GM12891 (cell line): ENCODE measurements around the gene PIWIL4.

ENCODE experiments used
- PAX5 ChIP-seq: IDR thresholded peaks from 2 replicates; pipeline ENCODE4 v1.6.1; 2011; ENCODE audit warnings: low read length, moderate library complexity, mild to moderate bottlenecking; ENCODE audit not compliant: insufficient read depth, severe bottlenecking
- POLR2A ChIP-seq: IDR thresholded peaks from 2 replicates; pipeline ENCODE4 v1.6.1; 2011; ENCODE audit warnings: low read depth, low read length, control low read depth
- POLR2AphosphoS5 ChIP-seq: IDR thresholded peaks from 2 replicates; pipeline ENCODE4 v1.6.1; 2011; ENCODE audit warnings: low read depth, low read length, control low read depth
- POU2F2 ChIP-seq: IDR thresholded peaks from 2 replicates; pipeline ENCODE4 v1.6.1; 2011; ENCODE audit warnings: low read depth, mild to moderate bottlenecking, control low read depth, low read length, moderate library complexity
- SPI1 ChIP-seq: IDR thresholded peaks from 2 replicates; pipeline ENCODE4 v1.6.1; 2011; ENCODE audit warnings: low read depth, low read length, control low read depth
- TAF1 ChIP-seq: IDR thresholded peaks from 2 replicates; pipeline ENCODE4 v1.6.1; 2011; ENCODE audit warnings: low read depth, low read length, control low read depth

DNA sequence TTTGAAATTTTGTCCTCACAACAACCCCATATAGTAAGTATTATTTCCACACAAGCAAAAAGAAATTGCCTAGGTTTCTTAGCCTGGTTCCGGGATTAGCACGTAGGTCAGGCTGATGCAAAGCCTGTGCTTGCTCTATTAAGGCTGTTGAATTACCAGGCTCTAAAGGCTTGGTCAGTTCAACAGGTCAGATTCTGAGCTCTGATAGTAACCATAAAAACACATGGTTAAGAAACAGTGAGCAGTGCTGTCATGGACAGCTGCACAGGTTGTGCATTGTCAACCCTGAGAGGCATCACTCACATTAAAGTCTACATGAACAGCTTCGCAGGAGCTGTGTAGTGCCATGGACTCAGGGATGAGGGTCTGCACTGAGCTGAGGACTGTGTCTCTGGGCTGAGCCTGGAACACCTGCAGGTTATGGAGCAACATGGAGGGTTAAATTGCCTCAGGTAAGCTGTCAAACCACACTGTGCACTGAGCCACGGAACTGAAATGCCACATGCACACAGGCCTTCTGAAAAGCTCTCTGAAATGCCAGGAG lies 98.0 kb downstream of the PIWIL4 start:
- TF ChIP-seq TAF1: no peak
- no peak for TF ChIP-seq SPI1
- TF ChIP-seq POLR2A: no peak
- TF ChIP-seq POLR2AphosphoS5: no peak
- no peak for TF ChIP-seq POU2F2
- TF ChIP-seq PAX5: no peak
